HCT116 (cell line): ENCODE measurements around the gene OR2W1.

Experiments
- EGR1 ChIP-seq: IDR thresholded peaks from 2 replicates; pipeline ENCODE4 v1.6.1; 2012; ENCODE audit warnings: low read depth
- EZH2 ChIP-seq: fragments of 200-600 bp; sonication (generic); IDR thresholded peaks from 2 replicates; pipeline ENCODE4 v1.6.1; 2017; ENCODE audit warnings: antibody characterized with exemption, mixed run types
- EZH2phosphoT487 ChIP-seq: fragments of 200-600 bp; IDR thresholded peaks from 2 replicates; pipeline ENCODE4 v1.6.1; 2018; ENCODE audit warnings: antibody characterized with exemption, borderline replicate concordance
- POLR2A ChIP-seq: IDR thresholded peaks from 2 replicates; pipeline ENCODE4 v1.7.0; 2011; ENCODE audit warnings: borderline replicate concordance; ENCODE audit not compliant: insufficient read depth, insufficient read length; ENCODE audit errors: extremely low read depth
- POLR2AphosphoS5 ChIP-seq: IDR thresholded peaks from 2 replicates; pipeline ENCODE4 v1.6.1; 2011; ENCODE audit warnings: mild to moderate bottlenecking, low read depth, low read length, moderate library complexity
- REST ChIP-seq: IDR thresholded peaks from 2 replicates; pipeline ENCODE4 v1.6.1; 2012; ENCODE audit warnings: low read depth
- YY1 ChIP-seq: IDR thresholded peaks from 2 replicates; pipeline ENCODE4 v1.6.1; 2011; ENCODE audit warnings: low read length, low read depth, moderate library complexity, mild to moderate bottlenecking; ENCODE audit not compliant: insufficient replicate concordance; ENCODE audit errors: extremely low read depth
- ZBTB33 ChIP-seq: IDR thresholded peaks from 2 replicates; pipeline ENCODE4 v1.6.1; 2011; ENCODE audit warnings: mild to moderate bottlenecking, low read length, moderate library complexity; ENCODE audit not compliant: insufficient replicate concordance; ENCODE audit errors: extremely low read depth
- TF ChIP-seq, protein P1 (sequence below), 3 experiments: fragments of 200-600 bp in 1 of 3; sonication (generic) in 1 of 3; IDR thresholded peaks in 2 of 3; conservative IDR thresholded peaks in 1 of 3; 2 replicates each; pipeline ENCODE4 v1.5.1; 2012 to 2017; ENCODE audit warnings: low read depth in 2 of 3, low read length in 2 of 3, antibody characterized with exemption in 1 of 3, borderline replicate concordance in 1 of 3, control low read depth in 1 of 3, mild to moderate bottlenecking in 1 of 3, mixed read lengths in 1 of 3, mixed run types in 1 of 3, moderate library complexity in 1 of 3; ENCODE audit not compliant: insufficient read depth in 1 of 3
- TF ChIP-seq, protein P2 (sequence below): IDR thresholded peaks from 2 replicates; pipeline ENCODE4 v1.6.1; 2012

DNA sequence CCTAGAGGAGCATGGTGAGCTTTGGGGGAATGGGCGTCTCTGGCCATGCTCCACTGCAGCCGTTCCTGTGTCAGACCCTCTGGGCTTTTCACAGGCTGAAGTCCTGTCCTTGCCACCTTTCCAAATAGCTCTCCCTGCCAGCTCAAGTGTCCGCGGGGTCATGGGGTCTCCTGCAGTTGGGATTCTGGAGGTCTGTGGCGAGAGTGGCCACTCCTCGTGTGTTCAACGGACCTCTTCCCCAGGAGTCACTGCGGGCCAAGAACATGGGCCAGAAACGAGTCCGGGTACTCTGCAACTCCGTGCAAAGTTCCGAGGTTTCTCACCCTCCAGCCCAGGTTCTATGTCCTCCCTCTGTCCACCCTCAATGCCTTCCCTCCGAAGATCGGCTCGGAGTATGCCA, 37.5 kb upstream of the OR2W1 start:
- TF ChIP-seq YY1 = no peak
- TF ChIP-seq, protein P1, sequence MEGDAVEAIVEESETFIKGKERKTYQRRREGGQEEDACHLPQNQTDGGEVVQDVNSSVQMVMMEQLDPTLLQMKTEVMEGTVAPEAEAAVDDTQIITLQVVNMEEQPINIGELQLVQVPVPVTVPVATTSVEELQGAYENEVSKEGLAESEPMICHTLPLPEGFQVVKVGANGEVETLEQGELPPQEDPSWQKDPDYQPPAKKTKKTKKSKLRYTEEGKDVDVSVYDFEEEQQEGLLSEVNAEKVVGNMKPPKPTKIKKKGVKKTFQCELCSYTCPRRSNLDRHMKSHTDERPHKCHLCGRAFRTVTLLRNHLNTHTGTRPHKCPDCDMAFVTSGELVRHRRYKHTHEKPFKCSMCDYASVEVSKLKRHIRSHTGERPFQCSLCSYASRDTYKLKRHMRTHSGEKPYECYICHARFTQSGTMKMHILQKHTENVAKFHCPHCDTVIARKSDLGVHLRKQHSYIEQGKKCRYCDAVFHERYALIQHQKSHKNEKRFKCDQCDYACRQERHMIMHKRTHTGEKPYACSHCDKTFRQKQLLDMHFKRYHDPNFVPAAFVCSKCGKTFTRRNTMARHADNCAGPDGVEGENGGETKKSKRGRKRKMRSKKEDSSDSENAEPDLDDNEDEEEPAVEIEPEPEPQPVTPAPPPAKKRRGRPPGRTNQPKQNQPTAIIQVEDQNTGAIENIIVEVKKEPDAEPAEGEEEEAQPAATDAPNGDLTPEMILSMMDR (IDR thresholded peaks at IDR 0.05 in 2 of 3, conservative IDR thresholded peaks at IDR 0.05 in 1 of 3; ENCODE audit: borderline replicate concordance in 1 of 3, insufficient read depth in 1 of 3, low read depth in 2 of 3, low read length in 2 of 3) = no peak
- no peak for TF ChIP-seq REST
- TF ChIP-seq, protein P2, sequence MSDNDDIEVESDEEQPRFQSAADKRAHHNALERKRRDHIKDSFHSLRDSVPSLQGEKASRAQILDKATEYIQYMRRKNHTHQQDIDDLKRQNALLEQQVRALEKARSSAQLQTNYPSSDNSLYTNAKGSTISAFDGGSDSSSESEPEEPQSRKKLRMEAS = no peak
- TF ChIP-seq ZBTB33 = no peak
- no peak for TF ChIP-seq POLR2AphosphoS5
- no peak for TF ChIP-seq POLR2A
- no peak for TF ChIP-seq EGR1
- no peak for TF ChIP-seq EZH2
- TF ChIP-seq EZH2phosphoT487 = no peak
